GM18520 (cell line): ENCODE measurements around the gene KMT5B.

Experiments
- ATAC-seq: cut with Tn5 transposase; IDR thresholded peaks from one replicate; pipeline ENCODE4 v1.9.1; 2021; ENCODE audit not compliant: unreplicated experiment

KMT5B gene

GRCh38 chr11:68189082-68189481, 24.0 kb downstream of the KMT5B start:
- no peak for ATAC-seq

DNA sequence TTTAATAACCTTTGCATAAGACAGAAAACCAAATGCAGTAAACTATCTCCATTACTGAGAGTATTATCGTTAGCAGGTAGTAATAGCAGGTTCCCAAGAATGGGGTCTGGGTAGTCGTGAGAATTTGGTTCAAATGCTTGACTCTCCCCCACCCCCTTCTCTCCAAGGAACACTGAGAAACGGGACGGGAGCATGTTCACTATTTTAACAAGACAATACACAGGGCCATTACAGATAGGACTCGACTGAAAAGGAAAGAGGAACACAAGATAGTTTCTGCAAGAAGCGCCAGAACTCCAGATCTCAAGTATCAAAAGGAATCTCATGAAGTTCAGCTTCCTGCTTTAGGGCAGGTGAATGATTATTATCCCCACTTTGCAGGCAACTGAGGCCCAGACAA, 27.0 kb downstream of the KMT5B start:
- no peak for ATAC-seq

DNA sequence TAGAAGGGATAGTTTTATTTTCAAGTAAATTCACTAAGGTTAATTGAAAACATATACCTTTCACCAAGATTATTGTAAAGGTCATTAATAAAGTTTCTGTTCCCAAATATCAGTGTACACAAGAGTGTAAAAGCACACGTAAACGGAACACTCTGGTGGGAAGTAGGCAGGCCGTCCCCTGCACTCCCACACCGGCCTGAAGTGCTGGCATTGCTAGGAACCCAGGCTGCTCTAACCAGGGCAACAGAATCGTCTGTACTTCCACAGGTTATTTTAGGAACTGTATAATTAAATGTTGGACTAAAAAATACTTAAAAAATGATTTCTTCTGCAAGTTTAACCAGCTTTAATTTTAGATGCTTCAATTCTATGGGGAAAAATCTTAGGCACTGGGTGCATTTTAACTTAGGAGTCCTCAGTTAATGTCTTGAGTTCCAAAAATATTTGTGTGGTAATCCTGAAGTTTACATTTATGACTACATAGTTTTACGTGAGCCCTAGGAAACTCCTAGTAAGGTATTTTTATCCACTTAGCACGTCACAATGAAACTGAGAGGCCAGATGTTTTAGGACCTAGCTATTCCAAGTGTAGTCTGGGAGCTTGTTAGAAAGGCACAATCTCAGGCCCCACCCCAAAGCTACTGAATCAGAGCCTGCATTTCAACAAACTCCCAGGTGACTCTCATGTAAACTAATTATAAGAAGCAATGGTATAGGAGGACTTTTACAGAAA, 31.2 kb downstream of the KMT5B start:
- no peak for ATAC-seq

GRCh38 chr11:68179847-68180246, 33.2 kb downstream of the KMT5B start:
- ATAC-seq = no peak

GRCh38 chr11:68177877-68178276, 35.2 kb downstream of the KMT5B start:
- no peak for ATAC-seq

- no peak for ATAC-seq
These were observed 39.2 kb downstream of the KMT5B start for GRCh38 chr11:68173926-68174325.

- ATAC-seq = no peak
These were observed 43.7 kb downstream of the KMT5B start for GRCh38 chr11:68169442-68169841.

DNA sequence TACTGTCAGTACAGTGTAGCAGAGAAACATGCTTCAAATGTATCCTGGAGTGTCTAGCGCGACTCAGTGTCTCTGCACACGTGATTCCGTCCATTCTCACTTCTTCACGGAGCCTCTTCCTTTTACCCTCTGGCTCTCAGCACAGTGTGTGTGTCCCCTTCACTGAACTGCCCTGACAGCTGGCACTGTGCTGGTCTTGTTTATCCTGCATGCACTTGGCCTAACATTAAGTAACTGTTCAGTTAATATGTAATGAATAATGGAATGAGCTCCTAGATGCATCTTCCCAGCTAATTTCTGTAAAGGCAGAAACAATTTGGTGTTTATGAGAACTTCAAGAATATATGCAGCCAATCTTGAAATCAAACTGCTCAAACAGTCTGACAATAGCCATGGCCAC, 44.4 kb downstream of the KMT5B start:
- ATAC-seq = no peak

GRCh38 chr11:68167474-68167873, 45.6 kb downstream of the KMT5B start:
- no peak for ATAC-seq

GRCh38 chr11:68166969-68167368, 46.1 kb downstream of the KMT5B start:
- no peak for ATAC-seq

DNA sequence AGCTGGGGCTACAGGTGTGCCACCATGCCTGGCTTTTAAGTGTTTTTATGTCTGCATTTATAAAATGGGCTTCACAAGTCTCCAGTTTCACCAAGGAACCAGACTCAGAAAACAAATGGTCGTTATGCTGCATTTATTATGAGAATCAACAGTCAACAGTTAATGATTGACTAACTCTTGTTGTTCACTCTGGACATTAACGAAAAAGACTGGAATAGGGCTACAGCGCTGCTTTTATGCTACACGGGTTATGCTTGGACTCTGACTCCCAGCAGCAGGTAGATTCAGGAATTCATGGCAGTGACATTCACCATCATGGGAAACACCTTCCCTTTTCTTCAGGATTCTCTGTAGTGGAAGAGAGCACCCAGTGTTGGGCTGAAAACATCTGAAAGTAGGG, 47.5 kb downstream of the KMT5B start:
- no peak for ATAC-seq

- ATAC-seq = no peak
These were observed 48.7 kb downstream of the KMT5B start for GRCh38 chr11:68164437-68164836.

- ATAC-seq = no peak
These were observed 49.4 kb downstream of the KMT5B start for GRCh38 chr11:68163691-68164090.

GRCh38 chr11:68160100-68160695, 52.9 kb downstream of the KMT5B start:
- no peak for ATAC-seq

GRCh38 chr11:68159665-68160064, 53.4 kb downstream of the KMT5B start:
- no peak for ATAC-seq

DNA sequence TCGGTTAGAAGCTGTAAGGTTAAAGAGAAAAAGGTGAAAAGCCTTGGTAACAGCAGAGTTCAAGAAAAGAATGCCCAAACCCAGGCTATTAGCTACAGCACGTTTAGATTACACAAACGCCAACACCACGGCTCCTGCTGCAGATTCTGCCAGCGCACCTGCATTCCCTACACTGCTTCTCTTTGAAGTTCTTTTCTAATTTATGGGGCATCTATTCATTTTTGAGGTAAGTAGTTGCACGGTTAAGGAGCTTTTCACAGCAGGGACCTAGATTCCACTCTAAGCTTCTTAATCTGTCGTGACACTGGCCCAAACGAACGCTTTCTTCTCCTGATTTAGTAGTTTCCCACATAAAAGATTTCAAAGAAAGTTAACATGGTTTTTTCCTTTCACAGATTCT, 53.9 kb downstream of the KMT5B start:
- no peak for ATAC-seq

- no peak for ATAC-seq
These were observed 54.5 kb downstream of the KMT5B start for GRCh38 chr11:68158580-68158979.

DNA sequence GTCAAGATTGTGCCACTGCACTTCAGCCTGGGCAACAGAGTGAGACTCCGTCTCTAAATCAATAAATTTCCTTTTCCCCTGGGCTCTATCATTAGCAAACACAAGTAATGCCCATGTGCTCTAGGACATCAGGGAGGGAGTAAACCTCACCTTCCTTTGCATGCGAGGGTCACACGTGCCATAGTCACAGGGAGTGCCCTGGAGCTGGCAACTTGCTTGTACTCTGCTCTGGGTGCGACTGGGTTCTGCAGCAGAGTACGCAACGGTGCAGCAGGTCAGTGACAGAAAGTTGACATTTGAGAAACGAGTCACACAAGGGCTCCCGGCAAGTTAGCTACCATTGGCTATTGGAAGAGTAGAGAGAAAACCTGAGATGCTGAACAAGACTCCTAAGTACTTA, 59.4 kb downstream of the KMT5B start:
- ATAC-seq = no peak

DNA sequence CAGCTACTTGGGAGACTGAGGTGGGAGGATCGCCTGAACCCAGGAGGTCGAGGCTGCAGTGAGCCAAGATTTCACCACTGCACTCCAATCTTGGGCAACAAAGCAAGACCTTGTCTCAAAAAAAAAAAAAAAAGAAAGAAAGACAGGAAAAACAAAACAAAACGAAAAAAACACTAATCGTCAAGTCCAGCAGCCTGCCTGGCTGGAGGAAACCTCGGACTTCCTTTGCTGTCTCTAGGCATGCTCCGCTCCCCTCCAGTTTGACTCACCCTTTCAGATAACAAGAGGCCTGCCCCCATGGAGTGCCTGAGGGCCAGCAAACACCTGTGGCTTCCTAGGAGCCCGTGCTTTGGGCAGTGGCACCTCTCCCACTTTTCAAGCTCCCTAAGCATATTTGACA, 63.1 kb downstream of the KMT5B start:
- ATAC-seq = no peak

- ATAC-seq = no peak
These were observed 63.7 kb downstream of the KMT5B start for GRCh38 chr11:68149417-68149816.

- ATAC-seq = no peak
These were observed 64.2 kb downstream of the KMT5B start for GRCh38 chr11:68148879-68149278.

DNA sequence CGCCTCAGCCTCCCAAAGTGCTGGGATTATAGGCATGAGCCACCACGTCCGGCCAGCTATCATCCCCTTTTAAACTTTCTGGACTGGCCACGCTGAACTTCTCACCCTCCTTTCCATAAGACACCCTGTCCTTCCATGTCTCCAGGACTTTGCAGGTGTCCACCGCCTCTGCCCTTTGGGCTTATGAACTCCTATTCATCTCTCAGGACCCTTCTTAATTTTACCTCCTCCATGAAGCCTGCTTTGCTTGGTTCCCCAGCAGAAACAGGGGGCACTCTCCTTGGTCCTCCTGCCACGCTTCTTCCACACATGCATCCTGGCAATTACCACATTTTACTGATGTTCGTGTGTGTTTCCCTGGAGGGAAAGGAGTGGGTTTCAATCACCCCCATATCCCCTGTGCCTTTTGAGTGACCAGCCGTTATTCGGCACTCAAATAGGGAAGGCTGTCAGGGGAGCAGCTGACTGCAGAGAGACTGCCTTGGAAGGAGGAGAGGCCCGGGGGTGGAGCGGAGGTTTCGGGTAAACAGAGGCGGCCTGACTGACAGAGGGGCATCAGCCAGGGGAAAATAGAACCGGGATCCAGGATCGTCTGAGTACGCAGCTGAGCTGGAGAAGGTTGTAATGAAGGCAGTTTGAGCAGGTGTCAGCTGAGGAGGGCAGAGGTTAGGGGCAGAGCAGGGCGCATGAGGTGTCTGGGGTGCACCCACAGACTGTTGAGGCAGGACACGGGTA, 64.9 kb downstream of the KMT5B start:
- no peak for ATAC-seq
